IMR-90 (cell line): ENCODE results near the gene ZDHHC19. TPM values are rescaled to one million over a fixed set of nuclear protein-coding genes. Genes with fewer than 3 reads are reported as not detected.

ENCODE experiments used
- ATAC-seq: fragments of 200-7000 bp; cut with Tn5 transposase; 2 replicates; pipeline ENCODE4 v1.9.1; 2020; ENCODE audit warnings: low read depth, mild to moderate bottlenecking, moderate library complexity
- Bru-seq: library from RNA; stranded (reverse); fragments of 400-500 nt; gene quantifications from one replicate; lab custom pipeline; 2021; lab: Mats Ljungman, UMichigan
- BruChase-seq, 2 experiments: library from RNA; stranded (reverse); fragments of 400-500 nt; gene quantifications; one replicate each; lab custom pipeline; 2021; lab: Mats Ljungman, UMichigan
- BruUV-seq: library from RNA; stranded (reverse); fragments of 400-500 nt; replicated peaks from 2 replicates; lab custom pipeline; 2021; lab: Mats Ljungman, UMichigan
- CTCF ChIA-PET: fragments of 300-600 bp; formaldehyde crosslinking; extraction: SDS; loops from one replicate; lab custom pipeline; 2021; ENCODE audit warnings: antibody characterized with exemption; lab: Yijun Ruan, JAX
- POLR2A ChIA-PET: fragments of 300-600 bp; sonication (Branson Sonifier 250); formaldehyde crosslinking; loops from one replicate; lab custom pipeline; 2022; ENCODE audit warnings: antibody characterized with exemption; ENCODE audit not compliant: unreplicated experiment; lab: Charles Lee
- DNase-seq: peaks from one replicate; pipeline ENCODE4 v3.0.0; 2013
- H2AFZ ChIP-seq: replicated peaks from 2 replicates; pipeline ENCODE3; 2013; ENCODE audit warnings: low read length, mild to moderate bottlenecking; ENCODE audit not compliant: poor library complexity
- H2AK5ac ChIP-seq: 2 replicates; pipeline ENCODE4 v1.6.1; 2013; ENCODE audit warnings: low read depth, low read length, inconsistent platforms
- H2AK9ac ChIP-seq: replicated peaks from 2 replicates; pipeline ENCODE3; 2013; ENCODE audit warnings: mild to moderate bottlenecking, low read depth, low read length, moderate library complexity; ENCODE audit not compliant: poor library complexity
- H2BK120ac ChIP-seq: 2 replicates; pipeline ENCODE4 v1.6.1; 2013; ENCODE audit warnings: low read depth, low read length, inconsistent platforms
- H2BK15ac ChIP-seq: 3 replicates; pipeline ENCODE4 v1.6.1; 2013; ENCODE audit warnings: low read depth, low read length, inconsistent platforms
- H2BK20ac ChIP-seq: 2 replicates; pipeline ENCODE4 v1.6.1; 2013; ENCODE audit warnings: low read depth, mild to moderate bottlenecking, inconsistent platforms, low read length, moderate library complexity
- H2BK5ac ChIP-seq: 2 replicates; pipeline ENCODE4 v1.6.1; 2013; ENCODE audit warnings: mild to moderate bottlenecking, low read depth, low read length, inconsistent platforms; ENCODE audit not compliant: poor library complexity, severe bottlenecking
- H3K14ac ChIP-seq: replicated peaks from 2 replicates; pipeline ENCODE4 v1.6.1; 2013; ENCODE audit warnings: low read depth, low read length, inconsistent platforms
- H3K18ac ChIP-seq: 2 replicates; pipeline ENCODE4 v1.6.1; 2013; ENCODE audit warnings: low read depth, low read length, control low read depth
- H3K23ac ChIP-seq: 2 replicates; pipeline ENCODE4 v1.6.1; 2013; ENCODE audit warnings: low read depth, low read length, inconsistent platforms
- H3K27ac ChIP-seq: 2 replicates; pipeline ENCODE4 v1.5.1; 2013; ENCODE audit warnings: mild to moderate bottlenecking, control low read depth, low read length; ENCODE audit not compliant: insufficient read depth
- H3K27me3 ChIP-seq: 2 replicates; pipeline ENCODE4 v1.6.1; 2013; ENCODE audit warnings: low read length; ENCODE audit not compliant: control insufficient read depth, insufficient read depth
- H3K36me3 ChIP-seq: 2 replicates; pipeline ENCODE4 v1.6.1; 2013; ENCODE audit warnings: low read length, mixed read lengths; ENCODE audit not compliant: control insufficient read depth, insufficient read depth
- H3K4ac ChIP-seq: 2 replicates; pipeline ENCODE4 v1.6.1; 2013; ENCODE audit warnings: low read depth, low read length, inconsistent platforms
- H3K4me1 ChIP-seq: 2 replicates; pipeline ENCODE4 v1.6.1; 2013; ENCODE audit warnings: low read length, mixed read lengths; ENCODE audit not compliant: control insufficient read depth, insufficient read depth
- H3K4me2 ChIP-seq: 2 replicates; pipeline ENCODE4 v1.6.1; 2013; ENCODE audit warnings: low read depth, mild to moderate bottlenecking, control low read depth, low read length, moderate library complexity
- H3K4me3 ChIP-seq: 2 replicates; pipeline ENCODE4 v1.5.1; 2013; ENCODE audit warnings: low read depth, mild to moderate bottlenecking, control low read depth, low read length, moderate library complexity; ENCODE audit not compliant: insufficient read depth
- H3K56ac ChIP-seq: 2 replicates; pipeline ENCODE4 v1.6.1; 2013; ENCODE audit warnings: low read length, inconsistent platforms; ENCODE audit not compliant: insufficient read depth; ENCODE audit errors: extremely low read depth
- H3K79me1 ChIP-seq, 2 experiments: 2 replicates each; pipeline ENCODE4 v1.6.1; 2013; ENCODE audit warnings: low read length in 2 of 2, inconsistent platforms in 1 of 2, low read depth in 1 of 2
- H3K9ac ChIP-seq: 2 replicates; pipeline ENCODE4 v1.6.1; 2013; ENCODE audit warnings: low read depth, low read length, control low read depth
- H3K9me1 ChIP-seq: 2 replicates; pipeline ENCODE4 v1.6.1; 2013; ENCODE audit warnings: low read length, inconsistent platforms; ENCODE audit not compliant: insufficient read depth
- H3K9me3 ChIP-seq: 2 replicates; pipeline ENCODE4 v1.6.1; 2013; ENCODE audit warnings: low read length; ENCODE audit not compliant: control insufficient read depth, insufficient read depth
- H4K20me1 ChIP-seq: 2 replicates; pipeline ENCODE4 v1.6.1; 2013; ENCODE audit warnings: low read length, inconsistent platforms; ENCODE audit not compliant: insufficient read depth
- H4K5ac ChIP-seq: 2 replicates; pipeline ENCODE4 v1.6.1; 2013; ENCODE audit warnings: mild to moderate bottlenecking, low read depth, low read length, control low read depth
- H4K8ac ChIP-seq, 2 experiments: 2 replicates each; pipeline ENCODE4 v1.6.1; 2013; ENCODE audit warnings: low read depth in 2 of 2, low read length in 2 of 2, control low read depth in 1 of 2, inconsistent platforms in 1 of 2
- H4K91ac ChIP-seq: 2 replicates; pipeline ENCODE4 v1.6.1; 2013; ENCODE audit warnings: low read depth, low read length, inconsistent platforms; ENCODE audit not compliant: insufficient read depth
- BHLHE40 ChIP-seq: fragments of 150-350 bp; IDR thresholded peaks from 2 replicates; pipeline ENCODE4 v1.6.1; 2016; ENCODE audit warnings: mild to moderate bottlenecking, low read depth, low read length
- CEBPB ChIP-seq: IDR thresholded peaks from 2 replicates; pipeline ENCODE4 v1.6.1; 2012; ENCODE audit warnings: low read depth, low read length, improper control_type of control experiment
- CHD1 ChIP-seq: IDR thresholded peaks from 2 replicates; pipeline ENCODE4 v1.6.1; 2012; ENCODE audit warnings: low read depth, low read length, improper control_type of control experiment
- ELK1 ChIP-seq: fragments of 150-350 bp; IDR thresholded peaks from 2 replicates; pipeline ENCODE4 v1.6.1; 2016; ENCODE audit warnings: low read depth, mild to moderate bottlenecking, low read length, moderate library complexity, borderline replicate concordance
- FOS ChIP-seq: fragments of 150-350 bp; IDR thresholded peaks from 2 replicates; pipeline ENCODE4 v1.6.1; 2016; ENCODE audit warnings: low read depth, low read length
- MAZ ChIP-seq: IDR thresholded peaks from 2 replicates; pipeline ENCODE4 v1.6.1; 2012; ENCODE audit warnings: low read depth, mild to moderate bottlenecking, low read length, improper control_type of control experiment, moderate library complexity, borderline replicate concordance
- NFE2L2 ChIP-seq: fragments of 150-350 bp; IDR thresholded peaks from 2 replicates; pipeline ENCODE4 v1.6.1; 2016; ENCODE audit warnings: low read depth, mild to moderate bottlenecking, low read length
- RAD21 ChIP-seq: IDR thresholded peaks from 2 replicates; pipeline ENCODE4 v1.6.1; 2012; ENCODE audit warnings: low read length, improper control_type of control experiment
- RCOR1 ChIP-seq: IDR thresholded peaks from 2 replicates; pipeline ENCODE4 v1.6.1; 2012; ENCODE audit warnings: mild to moderate bottlenecking, low read length, improper control_type of control experiment; ENCODE audit not compliant: insufficient replicate concordance
- RFX5 ChIP-seq: IDR thresholded peaks from 2 replicates; pipeline ENCODE4 v1.8.0; 2012; ENCODE audit warnings: low read depth, mild to moderate bottlenecking, low read length, moderate library complexity
- SMC3 ChIP-seq: fragments of 150-350 bp; IDR thresholded peaks from 2 replicates; pipeline ENCODE4 v1.6.1; 2016; ENCODE audit warnings: low read depth, mild to moderate bottlenecking, antibody characterized with exemption, low read length, moderate library complexity
- USF2 ChIP-seq: fragments of 150-350 bp; IDR thresholded peaks from 2 replicates; pipeline ENCODE4 v1.6.1; 2017; ENCODE audit warnings: mild to moderate bottlenecking, antibody characterized with exemption, low read length, low read depth
- whole genome bisulfite sequencing, 2 experiments: methylation state at CpG; one replicate each; pipeline versions ENCODE4 v1.1.5 to v1.1.7; 2013; ENCODE audit warnings: missing lambda C conversion rate in 2 of 2; ENCODE audit not compliant: insufficient read length in 1 of 2; ENCODE audit errors: extremely low coverage in 2 of 2; 5-methylcytosine and 5-hydroxymethylcytosine counted together
- dilution Hi-C: fragments of 300-500 bp; cut with HindIII; formaldehyde crosslinking; loops from one replicate; pipeline ENCODE4 v1.14.3; 2018; ENCODE audit warnings: low sequenced_read_pairs; ENCODE audit not compliant: unreplicated experiment
- in situ Hi-C: fragments of 300-500 bp; cut with MboI; formaldehyde crosslinking; loops from 3 replicates; pipeline ENCODE4 v1.14.3; 2019; ENCODE audit warnings: low sequenced_read_pairs, inconsistent platforms, mixed read lengths
- intact Hi-C: fragments of 100-400 bp; cut with micrococcal nuclease; formaldehyde crosslinking; loops from 2 replicates; pipeline ENCODE4 v1.10.0; 2022
- long read RNA-seq: library from polyadenylated mRNA; unstranded; transcript quantifications from one replicate; pipeline ENCODE4 v2.0.0, GENCODE V29; 2021; ENCODE audit not compliant: unreplicated experiment
- polyA plus RNA-seq, 3 experiments: library from polyadenylated mRNA; depleted of rRNA; stranded (reverse); fragments of >200 nt; gene quantifications; 2 replicates each; pipeline ENCODE4 v1.2.3, GENCODE V29; 2012; ENCODE audit warnings: low replicate concordance in 1 of 3
- total RNA-seq: library from RNA; depleted of rRNA; stranded (reverse); fragments of >200 nt; gene quantifications from 2 replicates; pipeline ENCODE4 v1.2.3, GENCODE V29; 2012; rRNA removed

Gene ZDHHC19
- total RNA-seq (not detected in 2 replicates), polyA plus RNA-seq (2012; rRNA removed) (0.09 TPM in 1 of 2 replicates, not detected in the other), Bru-seq, nascent RNA (percentile 11 among the genes with signal in this experiment), BruChase-seq, experiment 1, labeled RNA remaining after a 6-hour chase (percentile 19 among the genes with signal in this experiment), BruChase-seq, experiment 2, labeled RNA remaining after a 2-hour chase (percentile 12 among the genes with signal in this experiment)
- not detected in 2 replicates for polyA plus RNA-seq (2012; cell fraction: cytosol; rRNA removed)
- 0.07 and 0.28 TPM in 2 replicates for polyA plus RNA-seq (2012; cell fraction: nucleus; rRNA removed; ENCODE audit: low replicate concordance)
- long read RNA-seq: 0 reads

GRCh38 chr3:196210673-196211556, at the start of gene ZDHHC19:
Gene ZDHHC19, minus strand, starts transcription at chr3:196211400. Its CDS starts 85 bp downstream, at chr3:196211315.
- peak within 1 kb of the TSS; percentile 61 for H2AFZ ChIP-seq
- H4K91ac ChIP-seq: no peak within 1 kb of the TSS
- H3K4me3 ChIP-seq: no peak within 1 kb of the TSS
- H3K4me2 ChIP-seq: no peak within 1 kb of the TSS
- no peak within 1 kb of the TSS for H2BK5ac ChIP-seq
- ChIA-PET POLR2A (no interaction called here), CTCF (interaction anchor here (0.6 kb wide), 1 partner anchor 21 kb away, joined by 3 read pairs; no protein-coding TSS in a partner anchor)
- no peaks in the 10 kb centered on the region; the same call in 1 of the 2 replicates for H3K9me1 ChIP-seq
- no peak within 1 kb of the TSS for H3K9ac ChIP-seq
- dilution Hi-C loops (no loop called here), in situ Hi-C loops (no loop called here), intact Hi-C loops (no loop called here)
- no TSS peak for BruUV-seq
- H3K18ac ChIP-seq: no peak within 1 kb of the TSS
- no peak within 1 kb of the TSS for H3K27ac ChIP-seq
- H2AK5ac ChIP-seq: no peak within 1 kb of the TSS
- H4K20me1 ChIP-seq: no peaks in the 10 kb centered on the region
- no peak within 1 kb of the TSS for H2BK120ac ChIP-seq
- no peak for TF ChIP-seq MAZ
- no peak for TF ChIP-seq SMC3
- no peak for TF ChIP-seq CHD1
- TF ChIP-seq RAD21: no peak
- no peak for TF ChIP-seq RFX5
- no peak for TF ChIP-seq CEBPB
- TF ChIP-seq BHLHE40: no peak
- TF ChIP-seq RCOR1: no peak
- no peak for TF ChIP-seq USF2
- TF ChIP-seq NFE2L2: no peak
- TF ChIP-seq FOS: no peak
- TF ChIP-seq ELK1: no peak
- H3K56ac ChIP-seq: no peak within 1 kb of the TSS
- H3K14ac ChIP-seq: no peak within 1 kb of the TSS
- no peak within 1 kb of the TSS for H2AK9ac ChIP-seq
- WGBS, 2 experiments: 60% methylated on average over 15 of the region's 23 CpGs; no CpG with 5 or more reads in 1 of the 2 experiments
- H4K5ac ChIP-seq: no peak within 1 kb of the TSS
- H3K9me3 ChIP-seq: 0 out of 2 replicates have a peak, but pooled peaks cover 1% of the 10 kb centered on the region
- no peak within 1 kb of the TSS for H3K4ac ChIP-seq
- no peak for ATAC-seq
- no peak within 1 kb of the TSS for H2BK15ac ChIP-seq
- H3K36me3 ChIP-seq: no peaks in the 10 kb centered on the region
- no peak within 1 kb of the TSS for H4K8ac ChIP-seq
- no peak within 1 kb of the TSS for H3K23ac ChIP-seq
- no peaks in the 10 kb centered on the region for H3K79me1 ChIP-seq
- DNase-seq: no peak
- no peak within 1 kb of the TSS for H2BK20ac ChIP-seq
- H3K4me1 ChIP-seq: peaks cover 3% of the 10 kb centered on the region; the same call in 1 of the 2 replicates
- peaks cover 18% of the 10 kb centered on the region for H3K27me3 ChIP-seq
